Measurements from ENCODE around the gene CYP24A1.

Gene CYP24A1

GRCh38 chr20:54110457-54110856 lies 63.3 kb downstream of the CYP24A1 start:
- no peak for DNase-seq

GRCh38 chr20:54110041-54110440 lies 63.7 kb downstream of the CYP24A1 start:
- DNase-seq: no peak

- no peak for DNase-seq
Measured at GRCh38 chr20:54108817-54109216, 65.0 kb downstream of the CYP24A1 start.

GRCh38 chr20:54108326-54108642 lies 65.5 kb downstream of the CYP24A1 start:
- no peak for DNase-seq

- no peak for DNase-seq
Measured at GRCh38 chr20:54107600-54108325, 66.0 kb downstream of the CYP24A1 start.

GRCh38 chr20:54107181-54107580 lies 66.6 kb downstream of the CYP24A1 start:
- no peak for DNase-seq

- no peak for DNase-seq
Measured at GRCh38 chr20:54106162-54106561, 67.6 kb downstream of the CYP24A1 start.

- no peak for DNase-seq
Measured at GRCh38 chr20:54105653-54106052, 68.1 kb downstream of the CYP24A1 start.

GRCh38 chr20:54104781-54105180 lies 69.0 kb downstream of the CYP24A1 start:
- DNase-seq: no peak

GRCh38 chr20:54103762-54104600 lies 69.8 kb downstream of the CYP24A1 start:
- no peak for DNase-seq

Data from activated T-cell treated with anti-CD3 and anti-CD28 coated beads, Interleukin-2, amount 50 U/mL, for 48 hours (primary cell).